Chondrocyte (in vitro differentiated cells): ENCODE data around the gene CCDC81. TPM values are rescaled to one million over a fixed set of nuclear protein-coding genes. Genes with fewer than 3 reads are reported as not detected.
A peak's percentile ranks its signal among the peaks of the same experiment; 100 is the strongest.
"Not testable (repeated sequence)": the region's sequence is repeated elsewhere in the genome, so short reads cannot be mapped to it uniquely, and the experiment has no call there.

Experiments
- DNase-seq: peaks from one replicate; pipeline ENCODE4 v3.0.0; 2021; ENCODE audit warnings: mixed read lengths, low spot score
- H3K27ac Mint-ChIP-seq: one replicate; pipeline ENCODE4 v1.8.0; 2021; ENCODE audit warnings: mild to moderate bottlenecking, moderate library complexity, mixed read lengths; ENCODE audit not compliant: unreplicated experiment
- H3K27me3 Mint-ChIP-seq: 2 replicates; pipeline ENCODE4 v1.8.0; 2021; ENCODE audit warnings: low read depth, mixed read lengths
- H3K36me3 Mint-ChIP-seq: 2 replicates; pipeline ENCODE4 v1.8.0; 2021; ENCODE audit warnings: low read depth, mixed read lengths
- H3K4me1 Mint-ChIP-seq: 2 replicates; pipeline ENCODE4 v1.8.0; 2021; ENCODE audit warnings: low read depth, mild to moderate bottlenecking, mixed read lengths
- H3K4me3 Mint-ChIP-seq: one replicate; pipeline ENCODE4 v1.8.0; 2021; ENCODE audit warnings: mild to moderate bottlenecking, moderate library complexity, mixed read lengths; ENCODE audit not compliant: unreplicated experiment
- H3K9me3 Mint-ChIP-seq: 2 replicates; pipeline ENCODE4 v1.8.0; 2021; ENCODE audit warnings: low read depth, mixed read lengths
- CTCF ChIP-seq: fragments of 200-600 bp; sonication (generic); IDR thresholded peaks from 2 replicates; pipeline ENCODE4 v1.5.0; 2021; ENCODE audit warnings: antibody characterized with exemption, mild to moderate bottlenecking, moderate library complexity
- total RNA-seq: library from RNA; stranded (reverse); gene quantifications from 3 replicates; pipeline ENCODE4 v1.2.1, GENCODE V29; 2021

The CCDC81 gene
- total RNA-seq, 1 donor from 2014 or later: 9.6 TPM

DNA sequence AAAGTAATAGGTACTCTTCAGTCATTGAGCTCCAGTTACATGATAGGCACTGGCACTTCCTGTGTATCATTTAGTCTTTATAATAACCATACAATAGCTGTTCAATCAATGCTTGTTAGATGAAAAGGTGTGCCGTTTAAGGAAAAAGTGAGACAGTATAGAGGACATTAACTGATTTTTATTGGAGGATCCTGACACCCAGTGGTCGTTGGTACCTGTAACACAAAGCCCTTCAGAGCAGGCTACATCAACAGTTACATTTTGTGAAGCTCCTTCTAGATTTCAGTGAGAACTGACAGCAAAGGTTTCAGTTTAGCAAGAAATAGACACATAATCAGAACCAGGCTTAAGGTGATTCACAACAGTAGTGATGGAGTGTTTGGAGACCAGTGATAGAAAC lies 44.2 kb downstream of the CCDC81 start:
- H3K27ac Mint-ChIP-seq: no peak overlapping the region
- TF ChIP-seq CTCF: peak; percentile 71
- peaks cover 4% of the 10 kb centered on the region for H3K36me3 Mint-ChIP-seq
- H3K27me3 Mint-ChIP-seq: no peaks in the 10 kb centered on the region
- no peak for DNase-seq
- H3K9me3 Mint-ChIP-seq: no peaks in the 10 kb centered on the region
- H3K4me3 Mint-ChIP-seq: no peak overlapping the region
- H3K4me1 Mint-ChIP-seq: peaks cover 2% of the 10 kb centered on the region

DNA sequence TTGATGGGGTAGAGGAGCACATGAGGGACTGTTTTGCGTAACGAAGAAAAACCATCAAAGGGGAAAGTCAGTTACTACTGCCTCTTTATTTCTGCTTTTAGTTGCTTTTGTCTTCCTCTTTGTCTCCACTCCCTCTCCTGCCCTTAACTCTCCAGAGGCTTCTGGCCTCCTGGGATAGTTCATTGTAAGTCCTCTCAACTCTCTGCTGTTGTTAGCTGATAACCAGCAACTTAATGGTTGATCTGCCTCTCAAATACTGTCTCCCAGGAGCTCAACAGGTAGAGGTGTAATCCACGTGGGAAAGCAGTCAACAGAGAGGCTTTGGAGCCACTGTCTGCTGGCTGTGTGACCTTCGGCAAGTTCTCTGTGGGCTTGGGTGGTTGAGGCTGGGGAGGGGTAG lies 47.3 kb downstream of the CCDC81 start:
- no peak for DNase-seq
- no peak overlapping the region for H3K4me3 Mint-ChIP-seq
- no peaks in the 10 kb centered on the region for H3K27me3 Mint-ChIP-seq
- no peak for TF ChIP-seq CTCF
- H3K36me3 Mint-ChIP-seq: peaks cover 10% of the 10 kb centered on the region
- no peak overlapping the region for H3K27ac Mint-ChIP-seq
- H3K4me1 Mint-ChIP-seq: peaks cover 7% of the 10 kb centered on the region
- H3K9me3 Mint-ChIP-seq: peaks cover 11% of the 10 kb centered on the region

DNA sequence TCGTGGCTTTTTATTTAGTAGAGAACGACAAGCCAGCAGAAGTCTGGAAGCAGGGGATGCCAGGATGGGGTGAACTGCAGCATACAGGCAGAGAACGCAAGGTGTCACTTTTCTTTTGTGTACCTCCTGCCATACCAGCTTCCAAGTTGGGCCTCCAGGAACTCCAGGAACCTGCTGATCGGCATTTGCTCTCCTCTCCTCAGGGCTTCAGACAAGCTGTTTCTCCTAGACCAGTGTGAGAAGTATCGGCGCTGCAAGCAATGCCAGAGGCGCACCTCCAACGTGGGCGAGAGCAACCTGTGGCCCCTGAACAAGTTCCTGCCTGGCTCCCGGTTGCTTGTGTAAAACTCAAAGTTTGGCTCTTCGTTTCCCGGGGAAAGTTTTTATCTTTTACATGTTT lies 47.7 kb downstream of the CCDC81 start:
- Mint-ChIP-seq H3K27ac (no peak overlapping the region), H3K4me3 (no peak overlapping the region), H3K4me1 (peaks cover 7% of the 10 kb centered on the region), H3K9me3 (peaks cover 15% of the 10 kb centered on the region), H3K36me3 (peaks cover 10% of the 10 kb centered on the region), H3K27me3 (no peaks in the 10 kb centered on the region)
- no peak for DNase-seq
- no peak for TF ChIP-seq CTCF

DNA sequence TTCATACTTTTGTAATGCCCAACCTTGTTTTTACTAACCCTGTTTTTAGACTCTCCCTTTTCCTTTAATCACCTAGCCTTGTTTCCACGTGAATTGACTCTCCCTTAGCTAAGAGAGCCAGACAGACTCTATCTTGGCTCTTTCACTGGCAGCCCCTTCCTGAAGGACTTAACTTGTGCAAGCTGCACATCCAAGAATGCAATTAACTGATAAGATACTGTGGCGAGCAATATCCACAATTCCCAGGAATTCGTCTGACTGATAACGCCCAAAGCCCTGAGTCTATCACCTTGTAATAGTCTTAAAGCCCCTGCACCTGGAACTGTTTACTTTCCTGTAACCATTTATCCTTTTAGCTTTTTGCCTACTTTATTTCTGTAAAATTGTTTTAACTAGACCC lies 48.8 kb downstream of the CCDC81 start:
- Mint-ChIP-seq H3K36me3 (peaks cover 14% of the 10 kb centered on the region), H3K9me3 (peaks cover 23% of the 10 kb centered on the region)
- not testable (repeated sequence) for DNase-seq, H3K4me3 Mint-ChIP-seq, H3K4me1 Mint-ChIP-seq, H3K27me3 Mint-ChIP-seq, H3K27ac Mint-ChIP-seq

DNA sequence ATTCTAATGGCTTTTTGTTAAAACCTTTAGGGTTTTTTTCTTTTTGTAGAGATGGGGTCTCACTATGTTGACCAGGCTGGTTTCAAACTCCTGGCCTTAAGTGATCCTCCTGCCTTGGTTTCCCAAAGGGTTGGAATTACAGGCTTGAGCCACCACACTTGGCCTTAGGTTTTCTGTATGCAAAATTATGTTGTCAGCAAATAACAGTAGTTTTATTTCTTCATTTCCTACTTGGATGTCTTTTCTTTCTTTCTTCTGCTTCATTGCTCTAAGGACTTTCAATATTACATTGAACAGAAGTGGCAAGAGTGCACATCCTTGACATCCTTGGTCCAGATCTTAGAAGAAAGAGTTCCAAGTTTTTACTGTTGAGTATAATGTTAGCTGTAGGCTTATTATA lies 52.8 kb downstream of the CCDC81 start:
- no peaks in the 10 kb centered on the region for H3K27me3 Mint-ChIP-seq
- DNase-seq: no peak
- H3K27ac Mint-ChIP-seq: no peak overlapping the region
- TF ChIP-seq CTCF: no peak
- no peak overlapping the region for H3K4me3 Mint-ChIP-seq
- H3K9me3 Mint-ChIP-seq: peaks cover 31% of the 10 kb centered on the region
- H3K36me3 Mint-ChIP-seq: peaks cover 15% of the 10 kb centered on the region
- H3K4me1 Mint-ChIP-seq: peaks cover 7% of the 10 kb centered on the region

DNA sequence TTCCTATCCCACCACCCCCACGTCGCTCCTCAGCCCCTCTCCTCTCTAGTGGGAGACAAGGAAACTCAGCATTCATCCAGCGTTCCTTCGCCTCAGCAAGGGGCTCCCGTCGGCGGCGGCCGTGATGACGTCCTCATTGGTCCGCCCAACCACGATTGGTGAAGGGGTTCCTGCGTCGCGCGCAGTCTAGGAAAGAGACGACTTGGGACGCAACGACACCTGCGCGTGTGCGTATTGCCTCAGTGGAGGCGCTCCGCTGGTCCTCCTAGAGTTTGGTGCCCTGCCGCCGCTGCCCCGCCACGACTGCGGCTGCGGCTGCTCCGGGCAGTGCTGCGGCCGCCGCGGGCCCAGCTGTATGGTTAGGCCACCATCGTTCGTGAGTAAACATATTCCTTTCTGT lies 56.6 kb downstream of the CCDC81 start:
- H3K27ac Mint-ChIP-seq: no peak overlapping the region
- no peak overlapping the region for H3K4me3 Mint-ChIP-seq
- H3K36me3 Mint-ChIP-seq: peaks cover 16% of the 10 kb centered on the region
- no peaks in the 10 kb centered on the region for H3K27me3 Mint-ChIP-seq
- no peak for DNase-seq
- TF ChIP-seq CTCF: no peak
- peaks cover 5% of the 10 kb centered on the region for H3K4me1 Mint-ChIP-seq
- peaks cover 26% of the 10 kb centered on the region for H3K9me3 Mint-ChIP-seq

DNA sequence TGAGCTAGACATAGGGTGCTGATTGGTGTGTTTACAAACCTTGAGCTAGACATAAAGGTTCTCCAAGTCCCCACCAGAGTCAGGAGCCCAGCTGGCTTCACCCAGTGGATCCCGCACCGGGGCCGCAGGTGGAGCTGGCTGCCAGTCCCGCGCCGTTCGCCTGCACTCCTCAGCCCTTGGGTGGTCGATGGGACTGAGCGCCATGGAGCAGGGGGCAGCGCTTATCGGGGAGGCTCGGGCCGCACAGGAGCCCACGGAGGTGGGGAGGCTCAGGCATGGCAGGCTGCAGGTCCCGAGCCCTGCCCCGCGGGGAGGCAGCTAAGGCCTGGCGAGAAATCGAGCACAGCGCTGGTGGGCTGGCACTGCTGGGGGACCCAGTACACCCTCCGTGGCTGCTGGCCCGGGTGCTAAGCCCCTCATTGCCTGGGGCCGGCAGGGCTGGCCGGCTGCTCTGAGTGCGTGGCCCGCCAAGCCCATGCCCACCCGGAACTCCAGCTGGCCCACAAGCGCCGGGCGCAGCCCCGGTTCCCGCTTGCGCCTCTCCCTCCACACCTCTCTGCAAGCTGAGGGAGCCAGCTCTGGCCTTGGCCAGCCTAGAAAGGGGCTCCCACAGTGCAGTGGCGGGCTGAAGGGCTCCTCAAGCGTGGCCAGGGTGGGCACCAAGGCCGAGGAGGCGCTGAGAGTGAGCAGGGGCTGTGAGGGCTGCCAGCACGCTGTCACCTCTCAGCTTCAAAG lies 58.8 kb downstream of the CCDC81 start:
- not testable (repeated sequence) for H3K27me3 Mint-ChIP-seq, DNase-seq, H3K4me3 Mint-ChIP-seq

More for the DNA sequence above, 58.8 kb downstream of the CCDC81 start:
- not testable (repeated sequence) for H3K9me3 Mint-ChIP-seq, H3K27ac Mint-ChIP-seq, H3K36me3 Mint-ChIP-seq
- peaks cover 11% of the 10 kb centered on the region for H3K4me1 Mint-ChIP-seq
